ENCODE measurements around the gene UQCRC2.

UQCRC2 gene

GRCh38 chr16:21980032-21980431 is 26.9 kb downstream of the UQCRC2 start:
- no peaks in the 10 kb centered on the region for H3K9me2 ChIP-seq (replicated peaks; ENCODE audit: low read depth, low read length)
- H3K4me2 ChIP-seq (ENCODE audit: low read depth, low read length, poor library complexity, severe bottlenecking), result no peak overlapping the region
- H3K4me1 ChIP-seq (ENCODE audit: insufficient read depth, low read length, poor library complexity, severe bottlenecking), result no peaks in the 10 kb centered on the region
- no peaks in the 10 kb centered on the region for H3F3A ChIP-seq (ENCODE audit: low read depth)
- H3K79me2 ChIP-seq (ENCODE audit: insufficient read depth, low read length), result no peaks in the 10 kb centered on the region
- H3K9me3 ChIP-seq (ENCODE audit: insufficient read depth, low read depth, low read length), result no peaks in the 10 kb centered on the region
- TF ChIP-seq CTCF (conservative IDR thresholded peaks at IDR 0.05; ENCODE audit: low read length) (no peak), EZH2phosphoT487 (IDR thresholded peaks at IDR 0.05; ENCODE audit: borderline replicate concordance) (no peak)
- H2AFZ ChIP-seq (ENCODE audit: low read length), result no peak overlapping the region
- no peak overlapping the region for H3K4me3 ChIP-seq (ENCODE audit: low read length, poor library complexity, severe bottlenecking)
- H3K27me3 ChIP-seq (ENCODE audit: insufficient read depth, low read length, poor library complexity, severe bottlenecking), result no peaks in the 10 kb centered on the region
- H4K20me1 ChIP-seq (ENCODE audit: insufficient read depth, low read length, poor library complexity, severe bottlenecking), result no peaks in the 10 kb centered on the region
- no peak overlapping the region for H3K9ac ChIP-seq (ENCODE audit: low read depth, low read length, poor library complexity, severe bottlenecking)
- peaks cover 97% of the 10 kb centered on the region for H3K36me3 ChIP-seq (ENCODE audit: insufficient read depth, low read length)

GRCh38 chr16:21982108-21982507 is 28.9 kb downstream of the UQCRC2 start:
- Histone ChIP-seq H3K4me3 (ENCODE audit: low read length, poor library complexity, severe bottlenecking) (no peak overlapping the region), H3K79me2 (ENCODE audit: insufficient read depth, low read length) (no peaks in the 10 kb centered on the region), H2AFZ (ENCODE audit: low read length) (no peak overlapping the region), H3K9ac (ENCODE audit: low read depth, low read length, poor library complexity, severe bottlenecking) (no peak overlapping the region), H3F3A (ENCODE audit: low read depth) (no peaks in the 10 kb centered on the region), H3K9me3 (ENCODE audit: insufficient read depth, low read depth, low read length) (no peaks in the 10 kb centered on the region), H3K4me1 (ENCODE audit: insufficient read depth, low read length, poor library complexity, severe bottlenecking) (no peaks in the 10 kb centered on the region), H4K20me1 (ENCODE audit: insufficient read depth, low read length, poor library complexity, severe bottlenecking) (no peaks in the 10 kb centered on the region), H3K9me2 (replicated peaks; ENCODE audit: low read depth, low read length) (no peaks in the 10 kb centered on the region), H3K27me3 (ENCODE audit: insufficient read depth, low read length, poor library complexity, severe bottlenecking) (no peaks in the 10 kb centered on the region), H3K36me3 (ENCODE audit: insufficient read depth, low read length) (peaks cover 76% of the 10 kb centered on the region), H3K4me2 (ENCODE audit: low read depth, low read length, poor library complexity, severe bottlenecking) (no peak overlapping the region)
- TF ChIP-seq CTCF (conservative IDR thresholded peaks at IDR 0.05; ENCODE audit: low read length) (peak; percentile 23; the same call in 1 of the 2 replicates), EZH2phosphoT487 (IDR thresholded peaks at IDR 0.05; ENCODE audit: borderline replicate concordance) (no peak)

- Histone ChIP-seq H4K20me1 (ENCODE audit: insufficient read depth, low read length, poor library complexity, severe bottlenecking) (no peaks in the 10 kb centered on the region), H3K27me3 (ENCODE audit: insufficient read depth, low read length, poor library complexity, severe bottlenecking) (no peaks in the 10 kb centered on the region), H3K79me2 (ENCODE audit: insufficient read depth, low read length) (no peaks in the 10 kb centered on the region), H3K9ac (ENCODE audit: low read depth, low read length, poor library complexity, severe bottlenecking) (no peak overlapping the region), H3F3A (ENCODE audit: low read depth) (no peaks in the 10 kb centered on the region), H3K9me2 (replicated peaks; ENCODE audit: low read depth, low read length) (no peaks in the 10 kb centered on the region), H3K4me3 (ENCODE audit: low read length, poor library complexity, severe bottlenecking) (no peak overlapping the region), H3K4me2 (ENCODE audit: low read depth, low read length, poor library complexity, severe bottlenecking) (no peak overlapping the region), H3K4me1 (ENCODE audit: insufficient read depth, low read length, poor library complexity, severe bottlenecking) (no peaks in the 10 kb centered on the region), H3K9me3 (ENCODE audit: insufficient read depth, low read depth, low read length) (no peaks in the 10 kb centered on the region), H3K36me3 (ENCODE audit: insufficient read depth, low read length) (peaks cover 57% of the 10 kb centered on the region), H2AFZ (ENCODE audit: low read length) (no peak overlapping the region)
- TF ChIP-seq EZH2phosphoT487 (IDR thresholded peaks at IDR 0.05; ENCODE audit: borderline replicate concordance), result no peak
- no peak for TF ChIP-seq CTCF (conservative IDR thresholded peaks at IDR 0.05; ENCODE audit: low read length)
Observed at GRCh38 chr16:21984062-21984461, 30.9 kb downstream of the UQCRC2 start.

Measured in Loucy (cell line).